Left lung (tissue), 10 donors: Measurements from ENCODE around the gene ZSWIM7. TPM values are rescaled to one million over a fixed set of nuclear protein-coding genes. Genes with fewer than 3 reads are reported as not detected.
A peak's percentile ranks its signal among the peaks of the same experiment; 100 is the strongest.

Experiments used
- ATAC-seq: fragments of 200-7000 bp; cut with Tn5 transposase; one replicate; pipeline ENCODE4 v1.9.1; 2020; ENCODE audit warnings: moderate library complexity
- DNase-seq, 4 donors: peaks; one replicate each; pipeline ENCODE4 v3.0.0-alpha.2; 2013 to 2020
- H3K27ac ChIP-seq, 2 donors: fragments of 200-600 bp; sonication (generic) in 1 of 2; one replicate each; pipeline versions ENCODE4 v1.5.0 to v1.8.0; 2020 to 2021
- H3K27me3 ChIP-seq, 2 donors: fragments of 200-600 bp; sonication (generic) in 1 of 2; one replicate each; pipeline versions ENCODE4 v1.5.0 to v1.8.0; 2020 to 2021
- H3K36me3 ChIP-seq, 2 donors: fragments of 200-600 bp; sonication (generic) in 1 of 2; one replicate each; pipeline versions ENCODE4 v1.5.0 to v1.8.0; 2020 to 2021
- H3K4me1 ChIP-seq, 2 donors: fragments of 200-600 bp; one replicate each; pipeline ENCODE4 v1.8.0; 2021
- H3K4me3 ChIP-seq, 2 donors: fragments of 200-600 bp; sonication (generic) in 1 of 2; one replicate each; pipeline versions ENCODE4 v1.5.0 to v1.8.0; 2020 to 2021; ENCODE audit warnings: mild to moderate bottlenecking in 1 of 2
- H3K9me3 ChIP-seq, 2 donors: fragments of 200-600 bp; sonication (generic) in 1 of 2; one replicate each; pipeline versions ENCODE4 v1.5.0 to v1.8.0; 2020 to 2021
- intact Hi-C, 2 donors: fragments of 100-400 bp; cut with DNase I; formaldehyde crosslinking; loops; one replicate each; pipeline versions ENCODE4 v1.11.2 to v1.14.2; 2022
- polyA plus RNA-seq, 6 donors: library from polyadenylated mRNA; unstranded; fragments of 120-200 nt; gene quantifications; one replicate each; pipeline ENCODE4 v1.2.1, GENCODE V29; 2013; ENCODE audit not compliant: insufficient read length in 6 of 6
- total RNA-seq, 2 donors: library from RNA; stranded (reverse); fragmentation: NEBNext Ultra II Directional; extraction: Animal tissue kit (Norgen Biotek cat#: 25700); gene quantifications; one replicate each; pipeline ENCODE4 v1.2.1, GENCODE V29; 2021
- TF ChIP-seq, protein P1 (sequence below), 2 donors: fragments of 200-600 bp; sonication (generic) in 1 of 2; IDR thresholded peaks; one replicate each; pipeline versions ENCODE4 v1.5.0 to v1.8.0; 2021; ENCODE audit warnings: antibody characterized with exemption in 2 of 2
- donor health status: DM: no; HTN: yes; CAD: no.
- donor health status: DM: no; HTN: no; CAD: no.

The ZSWIM7 gene
- total and polyA plus RNA-seq, 8 donors = 22.6 to 64.4 (median 54.8) TPM

DNA sequence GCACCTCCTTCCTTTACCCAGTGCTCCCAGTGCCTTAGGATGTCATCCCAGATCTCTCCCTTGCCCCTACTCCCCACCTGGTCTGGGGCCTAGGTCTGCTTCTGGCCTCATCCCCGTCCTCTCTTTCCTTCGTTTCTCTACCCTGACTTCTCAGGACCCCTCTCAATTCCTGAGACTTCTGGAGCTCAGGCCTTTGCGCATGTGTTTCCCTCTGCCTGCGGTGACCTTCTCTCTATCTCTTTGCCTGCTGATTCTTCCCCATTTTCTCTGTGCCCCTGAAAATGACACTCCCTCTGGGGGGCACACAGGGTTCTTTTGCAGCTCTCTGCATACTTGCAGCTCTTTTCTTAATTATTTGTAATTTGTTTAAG is 41.0 kb downstream of the ZSWIM7 start:
- H3K9me3 ChIP-seq = no peaks in the 10 kb centered on the region
- DNase-seq (no peak), ATAC-seq (no peak)
- TF ChIP-seq, protein P1, sequence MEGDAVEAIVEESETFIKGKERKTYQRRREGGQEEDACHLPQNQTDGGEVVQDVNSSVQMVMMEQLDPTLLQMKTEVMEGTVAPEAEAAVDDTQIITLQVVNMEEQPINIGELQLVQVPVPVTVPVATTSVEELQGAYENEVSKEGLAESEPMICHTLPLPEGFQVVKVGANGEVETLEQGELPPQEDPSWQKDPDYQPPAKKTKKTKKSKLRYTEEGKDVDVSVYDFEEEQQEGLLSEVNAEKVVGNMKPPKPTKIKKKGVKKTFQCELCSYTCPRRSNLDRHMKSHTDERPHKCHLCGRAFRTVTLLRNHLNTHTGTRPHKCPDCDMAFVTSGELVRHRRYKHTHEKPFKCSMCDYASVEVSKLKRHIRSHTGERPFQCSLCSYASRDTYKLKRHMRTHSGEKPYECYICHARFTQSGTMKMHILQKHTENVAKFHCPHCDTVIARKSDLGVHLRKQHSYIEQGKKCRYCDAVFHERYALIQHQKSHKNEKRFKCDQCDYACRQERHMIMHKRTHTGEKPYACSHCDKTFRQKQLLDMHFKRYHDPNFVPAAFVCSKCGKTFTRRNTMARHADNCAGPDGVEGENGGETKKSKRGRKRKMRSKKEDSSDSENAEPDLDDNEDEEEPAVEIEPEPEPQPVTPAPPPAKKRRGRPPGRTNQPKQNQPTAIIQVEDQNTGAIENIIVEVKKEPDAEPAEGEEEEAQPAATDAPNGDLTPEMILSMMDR (IDR thresholded peaks at IDR 0.05) = no peak
- intact Hi-C loops = no loop called here
- peak overlapping the region; percentile 45 to 76 for H3K27ac ChIP-seq
- no peaks in the 10 kb centered on the region for H3K36me3 ChIP-seq
- H3K27me3 ChIP-seq = no peaks in the 10 kb centered on the region
- H3K4me1 ChIP-seq = peaks cover 14 to 32% of the 10 kb centered on the region in 2 donors
- H3K4me3 ChIP-seq = no peak overlapping the region

DNA sequence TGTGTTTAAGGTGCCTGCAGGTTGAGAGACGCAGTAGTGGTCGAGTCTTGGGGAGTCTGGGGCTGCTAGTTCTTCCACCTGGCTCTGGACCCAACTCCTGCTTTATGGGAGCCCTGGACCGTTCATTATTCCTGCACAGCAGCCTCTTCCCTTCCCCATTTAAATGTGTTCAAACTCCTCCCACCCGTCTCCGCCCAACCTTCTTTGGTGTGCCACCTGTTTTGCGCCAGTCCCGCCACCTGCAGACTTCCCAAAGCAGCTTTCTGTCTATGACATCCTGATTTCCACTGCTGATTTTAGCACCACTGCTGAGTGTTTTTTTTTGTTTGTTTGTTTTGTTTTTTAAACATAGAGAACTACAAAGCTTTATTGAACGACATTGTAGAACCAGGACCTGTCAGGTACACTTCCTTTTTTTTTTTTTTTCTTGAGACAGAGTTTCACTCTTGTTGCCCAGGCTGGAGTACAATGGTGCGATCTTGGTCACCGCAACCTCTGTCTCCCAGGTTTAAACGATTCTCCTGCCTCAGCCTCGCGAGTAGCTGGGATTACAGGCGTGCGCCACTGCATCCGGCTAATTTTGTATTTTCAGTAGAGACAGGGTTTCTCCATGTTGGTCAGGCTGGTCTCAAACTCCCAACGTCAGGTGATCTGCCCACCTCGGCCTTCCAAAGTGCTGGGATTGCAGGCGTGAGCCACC is 41.7 kb downstream of the ZSWIM7 start:
- no peak overlapping the region for H3K27ac ChIP-seq
- H3K4me3 ChIP-seq = no peak overlapping the region
- H3K9me3 ChIP-seq = no peaks in the 10 kb centered on the region
- DNase-seq (no peak), ATAC-seq (no peak)
- intact Hi-C loops = no loop called here
- TF ChIP-seq, protein P1 (IDR thresholded peaks at IDR 0.05) = no peak
- H3K4me1 ChIP-seq = peaks cover 14 to 32% of the 10 kb centered on the region in 2 donors
- H3K27me3 ChIP-seq = no peaks in the 10 kb centered on the region
- H3K36me3 ChIP-seq = no peaks in the 10 kb centered on the region

- Histone ChIP-seq H3K9me3 (no peaks in the 10 kb centered on the region), H3K4me1 (peaks cover 14 to 32% of the 10 kb centered on the region in 2 donors), H3K27me3 (no peaks in the 10 kb centered on the region), H3K36me3 (no peaks in the 10 kb centered on the region), H3K27ac (no peak overlapping the region), H3K4me3 (no peak overlapping the region)
- ATAC-seq (no peak), DNase-seq (no peak)
- intact Hi-C loops = no loop called here
- TF ChIP-seq, protein P1 (IDR thresholded peaks at IDR 0.05) = no peak
These were observed 42.3 kb downstream of the ZSWIM7 start for GRCh38 chr17:15957206-15957605.

DNA sequence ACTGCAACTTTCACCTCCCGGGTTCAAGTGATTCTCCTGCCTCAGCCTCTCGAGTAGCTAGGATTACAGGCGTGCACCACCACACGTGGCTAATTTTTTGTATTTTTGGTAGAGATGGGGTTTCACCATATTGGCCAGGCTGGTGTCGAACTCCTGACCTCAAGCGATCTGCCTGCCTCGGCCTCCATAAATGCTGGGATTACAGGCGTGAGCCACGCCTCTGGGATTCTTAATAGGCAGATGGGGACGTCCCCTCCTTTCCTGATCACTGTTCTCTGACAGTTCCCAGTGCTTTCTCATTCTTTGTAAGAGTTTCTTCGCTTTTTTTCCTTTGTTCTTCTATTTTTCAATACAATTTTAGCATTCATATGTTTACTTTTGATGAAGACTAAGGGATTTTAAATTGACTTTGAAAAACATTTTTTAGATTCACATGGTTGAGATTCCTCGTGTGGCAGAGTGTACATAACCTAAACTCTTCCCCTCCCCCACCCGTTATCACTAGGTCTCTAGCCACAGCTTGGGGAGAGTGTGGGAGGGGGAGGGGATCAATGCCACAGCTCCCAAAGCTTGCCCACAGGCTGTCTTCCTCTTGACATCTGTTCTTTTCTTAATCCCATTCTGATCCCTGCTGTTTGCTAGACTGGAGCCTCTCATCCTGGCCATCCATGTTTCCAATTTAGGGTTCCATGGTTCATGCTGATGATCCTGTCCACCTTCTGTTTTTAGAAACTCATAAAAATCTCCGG is 43.5 kb downstream of the ZSWIM7 start:
- no peak for DNase-seq
- H3K4me3 ChIP-seq = no peak overlapping the region
- ATAC-seq = no peak
- intact Hi-C loops = no loop called here
- TF ChIP-seq, protein P1 (IDR thresholded peaks at IDR 0.05) = no peak
- no peak overlapping the region for H3K27ac ChIP-seq
- H3K27me3 ChIP-seq = no peaks in the 10 kb centered on the region
- peaks cover 14 to 32% of the 10 kb centered on the region in 2 donors for H3K4me1 ChIP-seq
- no peaks in the 10 kb centered on the region for H3K9me3 ChIP-seq
- H3K36me3 ChIP-seq = peaks cover 0 to 3% of the 10 kb centered on the region in 2 donors

GRCh38 chr17:15954222-15954621 is 45.3 kb downstream of the ZSWIM7 start:
- no peak overlapping the region for H3K4me3 ChIP-seq
- no peaks in the 10 kb centered on the region for H3K9me3 ChIP-seq
- H3K27ac ChIP-seq = no peak overlapping the region
- intact Hi-C loops = no loop called here
- TF ChIP-seq, protein P1 (IDR thresholded peaks at IDR 0.05) = no peak
- ATAC-seq = peak; percentile 37
- peaks cover 9 to 23% of the 10 kb centered on the region in 2 donors for H3K4me1 ChIP-seq
- no peak for DNase-seq
- no peaks in the 10 kb centered on the region for H3K27me3 ChIP-seq
- H3K36me3 ChIP-seq = peaks cover 0 to 6% of the 10 kb centered on the region in 2 donors
